ENCODE data around the gene AGBL4.

Gene AGBL4

GRCh38 chr1:48939828-48940227 is 1083.9 kb downstream of the AGBL4 start:
- DNase-seq = no peak

- DNase-seq = no peak
Measured at GRCh38 chr1:48939042-48939441, 1084.7 kb downstream of the AGBL4 start.

DNA sequence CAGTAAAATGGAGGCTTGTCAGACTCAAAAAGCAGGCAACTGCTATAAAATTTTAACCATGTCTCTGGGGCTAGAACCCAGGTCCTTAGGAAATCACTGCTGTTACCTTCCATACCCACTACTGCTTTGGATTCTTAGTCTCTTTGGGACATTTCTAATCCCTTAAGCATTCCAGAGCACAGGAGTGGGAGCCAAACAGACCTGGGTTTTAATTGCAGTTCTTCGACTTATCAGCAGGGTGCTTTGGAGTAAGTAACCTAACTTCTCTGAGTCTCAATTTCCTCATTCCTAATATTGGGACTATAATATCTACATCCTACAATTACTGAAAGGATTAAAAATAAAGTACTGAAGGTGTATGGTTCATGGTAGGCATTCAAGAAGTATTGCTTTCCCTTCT is 1086.0 kb downstream of the AGBL4 start:
- DNase-seq = no peak

- no peak for DNase-seq
Measured at GRCh38 chr1:48936436-48936835, 1087.3 kb downstream of the AGBL4 start.

- DNase-seq = no peak
Measured at GRCh38 chr1:48932366-48932765, 1091.4 kb downstream of the AGBL4 start.

- DNase-seq = no peak
Measured at GRCh38 chr1:48931506-48932192, 1092.1 kb downstream of the AGBL4 start.

DNA sequence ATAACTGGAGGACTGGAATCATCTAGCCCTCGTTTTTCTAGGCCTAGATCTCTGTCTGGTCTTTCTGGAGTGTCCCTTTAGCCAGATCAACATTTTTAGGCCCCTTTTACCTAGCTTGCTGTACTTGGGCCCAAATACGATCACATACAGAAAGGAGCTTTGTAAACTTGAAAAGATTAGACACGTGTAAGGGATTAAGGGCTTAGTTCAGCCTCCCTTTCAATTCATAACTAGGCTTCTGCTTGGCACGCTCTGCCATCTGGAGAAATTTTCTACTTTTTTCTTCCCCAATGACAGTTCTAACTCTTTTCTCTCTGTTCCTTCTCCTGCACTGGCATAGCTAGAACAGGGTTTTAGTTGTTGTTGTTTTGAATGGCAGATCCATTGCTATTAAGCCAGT is 1093.7 kb downstream of the AGBL4 start:
- DNase-seq = no peak

GRCh38 chr1:48924099-48924498 is 1099.7 kb downstream of the AGBL4 start:
- DNase-seq = no peak

DNA sequence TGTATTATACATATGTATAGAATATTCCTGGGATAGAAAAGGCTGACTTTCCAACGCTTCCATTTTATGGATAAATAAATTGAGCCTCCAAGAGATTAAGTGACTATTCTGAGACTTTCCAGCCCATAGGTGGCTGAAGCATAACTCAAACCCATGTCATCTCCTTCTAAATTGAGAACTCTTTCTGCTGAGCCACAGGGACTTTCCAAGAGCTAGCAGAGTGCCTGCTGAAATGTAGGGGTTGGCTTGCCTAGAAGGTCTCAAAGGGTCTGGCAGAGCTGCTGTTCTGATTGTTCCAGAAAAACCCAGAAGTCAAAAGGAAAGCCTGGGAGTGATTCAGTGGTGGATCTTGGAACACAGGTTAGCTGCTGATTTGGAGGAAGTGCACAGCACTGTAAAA is 1100.6 kb downstream of the AGBL4 start:
- DNase-seq = no peak

DNA sequence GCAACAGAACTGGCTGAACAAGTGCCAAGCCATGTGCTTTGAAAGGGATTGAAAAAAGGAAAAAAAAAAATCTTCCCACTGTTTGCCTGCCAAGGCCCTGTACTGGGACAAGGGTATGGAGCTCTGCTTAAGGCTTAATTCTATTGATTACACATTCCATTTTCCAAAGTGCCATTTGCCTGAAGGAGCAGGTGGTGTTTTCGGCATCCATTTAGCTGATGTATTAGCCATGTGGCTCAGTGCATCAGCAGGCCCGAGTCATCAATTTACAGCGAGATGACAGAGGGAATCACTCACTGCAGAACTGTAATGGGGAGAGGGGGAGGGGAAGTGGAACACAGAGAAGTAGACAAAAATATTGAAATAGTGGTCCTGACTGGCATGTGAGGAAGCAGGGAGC is 1102.9 kb downstream of the AGBL4 start:
- no peak for DNase-seq

DNA sequence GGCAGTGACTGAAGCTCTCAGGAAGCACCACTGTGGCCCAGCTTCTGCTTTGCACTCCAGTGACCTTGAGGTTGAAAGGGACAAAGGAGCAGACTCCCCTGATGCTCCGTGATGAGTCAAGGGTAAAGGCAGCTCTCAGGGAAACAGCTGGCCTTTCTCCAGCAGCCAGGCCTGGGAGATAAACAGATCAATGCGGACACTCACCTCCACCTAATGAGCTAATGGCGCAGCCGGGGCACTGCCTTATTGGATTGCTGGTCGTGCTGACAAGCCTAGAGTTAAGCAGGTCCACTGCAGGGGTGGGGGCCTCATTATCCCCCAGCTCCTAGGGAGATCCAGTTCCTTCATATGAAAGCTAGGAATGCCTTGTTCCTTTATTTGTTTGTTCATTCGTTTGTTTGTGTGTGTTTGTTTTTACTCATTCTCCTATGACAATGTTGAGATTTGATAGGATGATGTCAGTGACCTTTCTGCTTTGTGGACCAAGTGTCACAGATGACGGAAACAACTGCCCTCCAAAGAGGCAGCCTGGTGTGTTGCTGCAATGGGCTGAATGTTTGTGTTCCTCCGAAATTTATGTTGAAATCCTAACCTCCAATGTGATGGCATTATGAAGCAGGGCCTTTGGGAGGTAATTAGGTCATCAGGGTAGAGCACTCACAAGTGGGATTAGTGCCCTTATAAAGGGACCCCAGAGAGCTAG is 1105.7 kb downstream of the AGBL4 start:
- DNase-seq = no peak

DNA sequence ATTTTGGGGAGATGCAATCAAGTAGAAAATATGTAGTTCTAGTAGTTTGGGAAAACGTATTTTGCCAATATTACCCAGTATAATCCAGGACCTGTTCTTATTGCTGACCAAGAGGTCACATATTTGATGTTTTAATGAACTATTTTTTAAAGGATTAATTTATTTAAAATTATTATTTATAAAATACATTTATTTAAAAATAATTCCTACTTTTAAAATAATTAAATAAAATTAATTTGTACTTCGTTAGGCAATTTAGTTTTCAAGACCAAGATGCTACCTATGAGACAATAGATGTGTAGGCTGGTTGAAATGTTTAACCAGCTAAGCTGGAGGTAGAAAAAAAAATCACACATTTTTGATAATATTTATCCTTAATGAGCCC is 1106.7 kb downstream of the AGBL4 start:
- DNase-seq = no peak

- no peak for DNase-seq
Measured at GRCh38 chr1:48916130-48917069, 1107.4 kb downstream of the AGBL4 start.

GRCh38 chr1:48908606-48909005 is 1115.1 kb downstream of the AGBL4 start:
- DNase-seq = no peak

DNA sequence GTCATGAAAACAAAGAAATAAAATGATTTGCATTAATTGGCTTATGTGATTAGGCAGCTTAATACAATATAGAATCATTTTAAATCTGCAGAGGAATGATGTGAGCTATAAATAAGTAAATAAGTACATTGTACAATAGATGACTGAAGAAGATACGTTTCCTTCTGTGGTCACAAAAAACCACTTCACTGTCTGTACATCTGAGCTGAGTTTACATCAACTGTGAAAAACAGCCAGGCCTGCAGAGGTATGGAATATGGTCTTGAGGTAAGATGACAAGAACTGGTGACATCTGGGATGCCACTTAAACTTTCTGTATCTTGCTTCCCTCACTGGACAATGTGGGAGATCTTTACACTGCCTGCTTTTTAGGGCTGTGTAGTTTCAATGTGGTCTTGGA is 1117.0 kb downstream of the AGBL4 start:
- no peak for DNase-seq

DNA sequence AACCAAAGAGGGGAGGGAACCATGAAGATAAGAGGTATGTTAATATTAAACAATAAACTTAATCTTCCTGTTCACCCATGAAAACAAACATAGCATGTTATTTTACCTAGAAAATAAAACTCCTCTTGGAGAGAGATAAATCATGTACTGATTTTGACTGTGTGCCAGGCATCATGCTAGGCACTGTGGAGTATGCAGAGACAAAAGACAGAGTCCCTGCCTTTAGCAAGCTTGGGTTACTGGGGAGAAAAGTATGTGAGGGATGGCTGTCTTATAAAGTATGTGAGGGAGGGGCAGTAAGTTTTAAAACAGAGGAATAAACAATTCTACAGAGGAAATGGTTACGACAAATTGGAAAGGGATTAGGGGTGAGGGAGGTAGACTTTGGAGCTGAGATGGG is 1117.6 kb downstream of the AGBL4 start:
- DNase-seq = no peak

- no peak for DNase-seq
Measured at GRCh38 chr1:48903291-48903690, 1120.5 kb downstream of the AGBL4 start.

DNA sequence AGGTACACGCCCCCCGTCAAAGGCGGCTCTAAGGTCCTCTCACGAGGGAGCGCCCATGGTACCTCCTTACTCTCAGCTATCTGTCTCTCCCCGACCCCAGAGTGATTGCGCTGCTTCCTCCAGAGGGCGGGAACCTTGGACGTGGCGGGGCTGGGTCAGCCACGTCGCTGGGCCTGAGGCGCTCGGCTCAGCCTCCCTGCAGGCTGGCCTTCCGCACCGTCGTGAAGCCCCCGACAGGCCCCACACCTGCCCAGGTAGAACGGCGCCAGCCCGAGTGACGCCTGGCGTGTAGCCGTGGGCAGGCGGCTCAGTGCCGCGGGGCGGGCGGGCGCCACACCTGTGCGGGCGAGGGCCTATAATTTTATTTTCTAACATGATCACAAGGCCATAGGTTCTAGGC is 1124.9 kb downstream of the AGBL4 start:
- DNase-seq = no peak

- DNase-seq = no peak
Measured at GRCh38 chr1:48889615-48890014, 1134.1 kb downstream of the AGBL4 start.

- DNase-seq = no peak
Measured at GRCh38 chr1:48889082-48889481, 1134.7 kb downstream of the AGBL4 start.

DNA sequence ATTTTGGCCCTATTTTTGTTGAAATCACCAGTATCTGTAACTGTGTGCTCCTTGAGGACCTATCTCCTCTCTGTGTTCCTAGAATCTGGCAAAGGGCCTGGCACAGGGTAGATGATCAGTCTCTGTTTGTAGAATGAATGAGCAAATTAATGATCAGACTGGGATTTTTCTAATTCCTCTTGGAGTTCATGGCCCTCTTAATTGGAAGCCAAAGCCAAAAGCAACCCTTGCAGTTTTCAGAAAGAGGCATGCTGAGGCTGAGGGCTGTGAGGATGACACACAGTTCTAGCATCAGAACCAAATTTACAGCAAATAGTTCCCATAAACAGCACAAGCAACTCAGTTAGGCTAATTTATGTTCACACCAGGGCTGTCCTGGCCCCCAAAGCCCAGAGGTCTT is 1136.0 kb downstream of the AGBL4 start:
- DNase-seq = no peak

DNA sequence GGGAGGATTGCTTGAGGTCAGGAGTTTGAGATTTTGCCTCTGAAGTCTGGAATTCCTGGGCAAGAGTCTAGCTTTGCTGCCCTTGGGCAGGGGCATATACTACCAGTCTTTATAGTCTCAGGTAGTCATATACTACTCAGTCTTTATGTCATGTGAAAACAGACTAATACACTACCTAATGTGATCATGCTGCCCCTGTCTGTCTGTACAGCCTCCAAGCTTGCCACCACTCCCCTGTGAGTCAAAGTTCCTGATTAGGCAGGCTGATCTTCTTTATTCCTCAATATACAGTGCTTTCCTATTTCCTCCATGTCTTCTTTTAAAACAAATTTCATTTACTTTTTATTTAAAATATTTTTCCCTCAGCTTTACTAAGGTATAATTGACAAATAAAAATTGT is 1141.7 kb downstream of the AGBL4 start:
- no peak for DNase-seq

GRCh38 chr1:48878191-48878940 is 1145.4 kb downstream of the AGBL4 start:
- DNase-seq = no peak

All from NCI-H1048 (cell line).